Gastrocnemius medialis (tissue), 4 donors: ENCODE measurements around the gene DUSP22.

Experiments
- CTCF ChIP-seq, 5 experiments: fragments of 450-650 bp in 3 of 5; fragments of 200-600 bp in 2 of 5; sonication (generic) in 2 of 5; IDR thresholded peaks in 4 of 5; conservative IDR thresholded peaks in 1 of 5; 1 replicate in 4 of 5; 2 replicates in 1 of 5; pipeline ENCODE4 v1.5.1; 2016 to 2019; ENCODE audit warnings: antibody characterized with exemption in 5 of 5, mild to moderate bottlenecking in 3 of 5, moderate library complexity in 3 of 5
- POLR2A ChIP-seq, 2 donors: fragments of 450-650 bp; IDR thresholded peaks; one replicate each; pipeline ENCODE4 v1.6.1; 2017; ENCODE audit warnings: antibody characterized with exemption in 2 of 2, mild to moderate bottlenecking in 2 of 2, moderate library complexity in 2 of 2

DNA sequence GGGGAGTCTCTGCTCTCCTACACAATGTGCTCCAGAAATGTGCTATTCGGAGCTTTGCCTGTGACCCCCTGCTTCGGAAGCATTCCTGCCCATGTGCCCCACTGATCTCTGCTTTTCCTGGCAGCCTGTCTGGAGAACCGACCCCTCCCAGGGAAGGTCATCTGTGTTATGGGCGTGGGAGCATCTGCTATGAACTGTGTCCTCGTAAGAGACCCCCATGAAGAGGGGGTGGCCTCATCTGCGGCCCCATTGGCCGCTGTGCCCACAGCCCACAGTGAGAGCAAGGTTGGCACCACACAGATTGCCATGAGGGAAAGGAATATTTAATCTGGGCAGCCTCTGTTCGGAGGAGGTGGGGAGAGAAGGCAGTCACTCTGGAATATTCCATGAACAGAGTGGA, 66.6 kb downstream of the DUSP22 start:
- TF ChIP-seq CTCF (IDR thresholded peaks at IDR 0.05 in 4 of 5, conservative IDR thresholded peaks at IDR 0.05 in 1 of 5) (no peak), POLR2A (IDR thresholded peaks at IDR 0.05) (no peak)
